B cell (primary cell): ENCODE measurements around the gene TAF4. TPM values are rescaled to one million over a fixed set of nuclear protein-coding genes. Genes with fewer than 3 reads are reported as not detected.
A peak's percentile ranks its signal among the peaks of the same experiment; 100 is the strongest.

Experiments used
- ATAC-seq: fragments of 200-7000 bp; cut with Tn5 transposase; one replicate; pipeline ENCODE4 v1.10.0; 2021; ENCODE audit warnings: low read depth, mild to moderate bottlenecking, moderate number of reproducible peaks, moderate library complexity
- CTCF ChIA-PET: fragments of 350-600 bp; sonication (Branson Sonifier 250); formaldehyde crosslinking; loops from one replicate; lab custom pipeline; 2021; ENCODE audit warnings: antibody characterized with exemption, inconsistent platforms; lab: Charles Lee
- POLR2A ChIA-PET: fragments of 350-600 bp; sonication (Branson Sonifier 250); formaldehyde crosslinking; loops from one replicate; lab custom pipeline; 2021; ENCODE audit warnings: antibody characterized with exemption; lab: Charles Lee
- DNase-seq: peaks from one replicate; pipeline ENCODE4 v3.0.0; 2013
- H2AFZ ChIP-seq: 2 replicates; pipeline ENCODE4 v1.6.1; 2012; ENCODE audit warnings: mild to moderate bottlenecking, low read depth, low read length; ENCODE audit not compliant: insufficient read depth, poor library complexity, severe bottlenecking
- H3K27ac ChIP-seq, 2 donors: 1 replicate in 1 of 2; 2 replicates in 1 of 2; pipeline ENCODE4 v1.5.1; 2012 to 2013; ENCODE audit warnings: low read length in 2 of 2, mild to moderate bottlenecking in 2 of 2, moderate library complexity in 1 of 2
- H3K27me3 ChIP-seq, 4 experiments: fragments of 200-600 bp in 1 of 4; sonication (generic) in 1 of 4; replicated peaks in 1 of 4; 1 replicate in 2 of 4; 2 replicates in 2 of 4; pipeline versions ENCODE4 v1.6.1 to v1.7.0; 2013 to 2016; ENCODE audit warnings: low read length in 3 of 4, mild to moderate bottlenecking in 2 of 4, mixed read lengths in 1 of 4, moderate library complexity in 1 of 4; ENCODE audit not compliant: insufficient read depth in 4 of 4, control insufficient read depth in 3 of 4; ENCODE audit errors: control extremely low read depth in 1 of 4
- H3K36me3 ChIP-seq, 2 experiments: replicated peaks in 1 of 2; 1 replicate in 1 of 2; 2 replicates in 1 of 2; pipeline versions ENCODE4 v1.6.1 to v1.7.1; 2013; ENCODE audit warnings: low read length in 1 of 2; ENCODE audit not compliant: insufficient read depth in 2 of 2, control insufficient read depth in 1 of 2; ENCODE audit errors: control extremely low read depth in 1 of 2, extremely low read depth in 1 of 2
- H3K4me1 ChIP-seq, 2 donors: fragments of 200-600 bp in 1 of 2; sonication (generic) in 1 of 2; 1 replicate in 1 of 2; 2 replicates in 1 of 2; pipeline versions ENCODE4 v1.5.1 to v1.6.1; 2013 to 2017; ENCODE audit warnings: low read length in 2 of 2; ENCODE audit not compliant: control insufficient read depth in 2 of 2, insufficient read depth in 2 of 2
- H3K4me2 ChIP-seq: replicated peaks from 2 replicates; pipeline ENCODE3; 2012; ENCODE audit warnings: mild to moderate bottlenecking, low read depth, low read length; ENCODE audit not compliant: poor library complexity, severe bottlenecking
- H3K4me3 ChIP-seq, 5 experiments: fragments of 200-600 bp in 1 of 5; sonication (generic) in 1 of 5; 1 replicate in 3 of 5; 2 replicates in 2 of 5; pipeline versions ENCODE4 v1.5.1 to v1.7.0; 2011 to 2016; ENCODE audit warnings: low read length in 4 of 5, mild to moderate bottlenecking in 4 of 5, low read depth in 2 of 5, control low read depth in 1 of 5, moderate library complexity in 1 of 5; ENCODE audit not compliant: insufficient read depth in 1 of 5; ENCODE audit errors: control extremely low read depth in 1 of 5, extremely low read depth in 1 of 5
- H3K79me2 ChIP-seq: fragments of 200-600 bp; sonication (generic); one replicate; pipeline ENCODE4 v1.6.0; 2016; ENCODE audit warnings: low read length; ENCODE audit not compliant: control insufficient read depth, insufficient read depth
- H3K9ac ChIP-seq: fragments of 200-600 bp; sonication (generic); 2 replicates; pipeline ENCODE4 v1.6.1; 2017; ENCODE audit warnings: mild to moderate bottlenecking, low read length, moderate library complexity
- H3K9me3 ChIP-seq, 3 donors: one replicate each; pipeline versions ENCODE4 v1.6.1 to v1.7.1; 2013; ENCODE audit warnings: low read length in 2 of 3; ENCODE audit not compliant: control insufficient read depth in 2 of 3, insufficient read depth in 1 of 3; ENCODE audit errors: control extremely low read depth in 1 of 3
- H4K20me1 ChIP-seq: 2 replicates; pipeline ENCODE4 v1.6.0; 2012; ENCODE audit warnings: mild to moderate bottlenecking, low read length; ENCODE audit not compliant: insufficient read depth, control insufficient read depth, poor library complexity, severe bottlenecking
- H3K27ac Mint-ChIP-seq: one replicate; pipeline ENCODE4 v1.8.0; 2021; ENCODE audit warnings: mixed read lengths
- H3K27me3 Mint-ChIP-seq: one replicate; pipeline ENCODE4 v1.8.0; 2021; ENCODE audit warnings: mixed read lengths
- H3K4me1 Mint-ChIP-seq: one replicate; pipeline ENCODE4 v1.8.0; 2021; ENCODE audit warnings: mixed read lengths
- H3K4me3 Mint-ChIP-seq: one replicate; pipeline ENCODE4 v1.8.0; 2021; ENCODE audit warnings: mixed read lengths
- H3K9me3 Mint-ChIP-seq: one replicate; pipeline ENCODE4 v1.8.0; 2022; ENCODE audit warnings: mixed read lengths; ENCODE audit not compliant: insufficient read depth
- EZH2 ChIP-seq: IDR thresholded peaks from 2 replicates; pipeline ENCODE4 v1.6.1; 2012; ENCODE audit warnings: borderline replicate concordance, low read depth, mild to moderate bottlenecking, moderate library complexity, low read length; ENCODE audit not compliant: insufficient read depth, poor library complexity, severe bottlenecking
- WGBS: methylation state at CpG from one replicate; pipeline ENCODE4 v1.1.5; 2013; ENCODE audit warnings: missing lambda C conversion rate; ENCODE audit not compliant: insufficient coverage; 5-methylcytosine and 5-hydroxymethylcytosine counted together
- intact Hi-C: fragments of 100-400 bp; cut with micrococcal nuclease; formaldehyde crosslinking; loops from one replicate; pipeline ENCODE4 v1.10.0; 2022
- polyA plus RNA-seq: library from polyadenylated mRNA; depleted of rRNA; stranded (reverse); fragments of >200 nt; gene quantifications from 2 replicates; pipeline ENCODE4 v1.2.3, GENCODE V29; 2012
- total RNA-seq, 2 donors: library from RNA; stranded (reverse); fragments of 120-200 nt in 1 of 2; gene quantifications; 1 replicate in 1 of 2; 2 replicates in 1 of 2; pipeline versions ENCODE4 v1.2.3 to v1.2.4, GENCODE V29; 2013 to 2022
- TF ChIP-seq, protein P1 (sequence below): fragments of 200-600 bp; IDR thresholded peaks from one replicate; pipeline ENCODE4 v1.8.0; 2022; ENCODE audit warnings: antibody characterized with exemption, mild to moderate bottlenecking

TAF4 gene
- total and polyA plus RNA-seq, 2 donors (not counting 1 experiment from before 2014, with no cell fraction given) = 13.9 to 39.5 TPM

DNA sequence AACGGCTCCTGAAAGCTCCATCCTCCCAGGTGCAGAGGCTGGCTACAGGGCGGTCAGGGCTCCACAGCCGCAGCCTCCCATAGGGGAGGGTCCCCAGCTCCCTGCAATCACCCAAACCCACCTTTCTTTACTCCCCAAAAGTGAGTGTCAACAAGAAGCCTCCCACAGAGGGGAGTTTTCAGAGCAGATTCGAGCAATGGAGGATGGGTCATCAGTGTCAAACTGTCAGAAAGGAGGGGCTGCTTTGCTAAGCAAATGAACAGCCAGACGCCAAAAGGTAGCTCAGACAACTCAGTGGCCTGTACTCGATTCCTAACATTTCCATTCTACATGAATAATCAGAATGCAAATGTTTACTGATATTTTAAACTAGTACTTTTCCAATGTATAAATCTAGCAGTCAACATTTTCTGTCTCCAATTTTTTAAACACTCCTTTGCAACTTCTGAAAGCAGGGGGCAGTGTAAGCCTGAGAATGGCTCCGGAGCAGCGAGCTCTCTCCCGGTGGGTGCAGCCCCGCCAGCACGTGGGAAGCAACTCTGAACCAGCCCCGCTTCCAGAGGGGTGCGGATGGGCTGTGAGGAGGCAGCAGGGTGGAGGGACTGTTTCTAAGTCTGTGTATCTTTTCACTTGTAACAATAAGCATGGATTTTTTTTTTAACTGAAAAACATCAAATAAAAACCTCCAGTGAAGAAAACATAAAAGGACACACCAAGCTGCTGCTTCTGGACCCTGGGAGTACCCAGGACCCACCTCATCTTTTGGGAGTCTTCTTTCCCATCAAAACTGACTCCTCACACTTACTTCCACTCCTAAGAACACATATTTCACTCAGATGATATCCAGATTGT lies 54.9 kb downstream of the TAF4 start:
- H3K9me3 Mint-ChIP-seq = no peaks in the 10 kb centered on the region
- Histone ChIP-seq H3K9me3 (no peaks in the 10 kb centered on the region), H3K4me2 (no peak overlapping the region), H3K9ac (no peak overlapping the region), H4K20me1 (peaks cover 22% of the 10 kb centered on the region), H3K79me2 (peaks cover 36% of the 10 kb centered on the region), H3K27me3 (no peaks in the 10 kb centered on the region), H2AFZ (no peak overlapping the region), H3K27ac (no peak overlapping the region), H3K4me3 (no peak overlapping the region), H3K36me3 (peaks cover 0 to 53% of the 10 kb centered on the region in 2 experiments), H3K4me1 (peaks cover 0 to 3% of the 10 kb centered on the region in 2 donors)
- CTCF ChIA-PET = interaction anchor here (0.7 to 3.2 kb wide), 34 partner anchors 8 to 606 kb away, joined by 3 to 56 read pairs (median 4); partner anchors contain the start of genes LSM14B, OSBPL2, PSMA7 and SS18L1
- H3K27me3 Mint-ChIP-seq = no peaks in the 10 kb centered on the region
- peaks cover 5% of the 10 kb centered on the region for H3K4me1 Mint-ChIP-seq
- DNase-seq (peak; percentile 72), ATAC-seq (peak; percentile 66)
- 33% methylated on average over 8 of the region's 13 CpGs for WGBS
- no peak overlapping the region for H3K4me3 Mint-ChIP-seq
- peak overlapping the region; percentile 62 for H3K27ac Mint-ChIP-seq
- TF ChIP-seq, protein P1, sequence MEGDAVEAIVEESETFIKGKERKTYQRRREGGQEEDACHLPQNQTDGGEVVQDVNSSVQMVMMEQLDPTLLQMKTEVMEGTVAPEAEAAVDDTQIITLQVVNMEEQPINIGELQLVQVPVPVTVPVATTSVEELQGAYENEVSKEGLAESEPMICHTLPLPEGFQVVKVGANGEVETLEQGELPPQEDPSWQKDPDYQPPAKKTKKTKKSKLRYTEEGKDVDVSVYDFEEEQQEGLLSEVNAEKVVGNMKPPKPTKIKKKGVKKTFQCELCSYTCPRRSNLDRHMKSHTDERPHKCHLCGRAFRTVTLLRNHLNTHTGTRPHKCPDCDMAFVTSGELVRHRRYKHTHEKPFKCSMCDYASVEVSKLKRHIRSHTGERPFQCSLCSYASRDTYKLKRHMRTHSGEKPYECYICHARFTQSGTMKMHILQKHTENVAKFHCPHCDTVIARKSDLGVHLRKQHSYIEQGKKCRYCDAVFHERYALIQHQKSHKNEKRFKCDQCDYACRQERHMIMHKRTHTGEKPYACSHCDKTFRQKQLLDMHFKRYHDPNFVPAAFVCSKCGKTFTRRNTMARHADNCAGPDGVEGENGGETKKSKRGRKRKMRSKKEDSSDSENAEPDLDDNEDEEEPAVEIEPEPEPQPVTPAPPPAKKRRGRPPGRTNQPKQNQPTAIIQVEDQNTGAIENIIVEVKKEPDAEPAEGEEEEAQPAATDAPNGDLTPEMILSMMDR = peak; percentile 84
- no peak for TF ChIP-seq EZH2
- POLR2A ChIA-PET = interaction anchor here (1.0 kb wide), 1 partner anchor 125 kb away, joined by 5 read pairs; no protein-coding TSS in a partner anchor
- intact Hi-C loops = loop anchor here (2.0 kb wide), 1 partner anchor 372 kb away; no protein-coding TSS in a partner anchor
